GM21390 (cell line): ENCODE measurements around the gene SOCS4.

Experiments used
- ATAC-seq: cut with Tn5 transposase; IDR thresholded peaks from one replicate; pipeline ENCODE4 v1.9.1; 2021; ENCODE audit not compliant: unreplicated experiment

SOCS4 gene

GRCh38 chr14:55085060-55085660 is 58.1 kb downstream of the SOCS4 start:
- no peak for ATAC-seq

GRCh38 chr14:55086938-55087337 is 59.9 kb downstream of the SOCS4 start:
- no peak for ATAC-seq

- no peak for ATAC-seq
Measured at GRCh38 chr14:55088356-55088755, 61.3 kb downstream of the SOCS4 start.

- no peak for ATAC-seq
Measured at GRCh38 chr14:55092341-55092740, 65.3 kb downstream of the SOCS4 start.

- ATAC-seq, result no peak
Measured at GRCh38 chr14:55094292-55095157, 67.5 kb downstream of the SOCS4 start.

- peak; percentile 60 for ATAC-seq
Measured at GRCh38 chr14:55097881-55098560, 71.0 kb downstream of the SOCS4 start.

- no peak for ATAC-seq
Measured at GRCh38 chr14:55098561-55098898, 71.5 kb downstream of the SOCS4 start.
